Ovary (tissue), 9 donors: Measurements from ENCODE around the gene GGT6. TPM values are rescaled to one million over a fixed set of nuclear protein-coding genes. Genes with fewer than 3 reads are reported as not detected.

ENCODE experiments used
- DNase-seq, 5 donors: peaks; one replicate each; pipeline ENCODE4 v3.0.0-alpha.2; 2019 to 2020
- H3K27ac ChIP-seq, 2 donors: fragments of 200-600 bp; one replicate each; pipeline versions ENCODE4 v1.5.1 to v1.8.0; 2019 to 2022
- H3K27me3 ChIP-seq: fragments of 200-600 bp; one replicate; pipeline ENCODE4 v1.8.0; 2022
- H3K36me3 ChIP-seq: fragments of 200-600 bp; sonication (generic); one replicate; pipeline ENCODE4 v1.5.1; 2019
- H3K4me1 ChIP-seq: one replicate; pipeline ENCODE4 v1.8.1; 2013; ENCODE audit warnings: mild to moderate bottlenecking, moderate library complexity; ENCODE audit not compliant: insufficient read depth
- H3K4me3 ChIP-seq: fragments of 200-600 bp; sonication (generic); one replicate; pipeline ENCODE4 v1.5.1; 2017
- H3K9me3 ChIP-seq, 2 donors: fragments of 200-600 bp in 1 of 2; sonication (generic) in 1 of 2; one replicate each; pipeline versions ENCODE4 v1.5.1 to v1.8.1; 2013 to 2019; ENCODE audit warnings: mild to moderate bottlenecking in 1 of 2, moderate library complexity in 1 of 2
- EP300 ChIP-seq: sonication (generic); formaldehyde crosslinking; IDR thresholded peaks from one replicate; pipeline ENCODE4 v1.6.1; 2017; ENCODE audit warnings: antibody characterized with exemption
- POLR2A ChIP-seq: fragments of 450-650 bp; IDR thresholded peaks from one replicate; pipeline ENCODE4 v1.6.1; 2017; ENCODE audit warnings: antibody characterized with exemption, mild to moderate bottlenecking, moderate library complexity
- WGBS, 3 donors: extraction: QIAGEN DNeasy Blood & Tissue Kit in 1 of 3; methylation state at CpG; one replicate each; pipeline versions ENCODE4 v1.1.5 to v1.1.7; 2013 to 2017; 5-methylcytosine and 5-hydroxymethylcytosine counted together
- intact Hi-C, 4 donors: fragments of 100-400 bp; cut with DNase I; formaldehyde crosslinking; loops; one replicate each; pipeline versions ENCODE4 v1.11.0 to v1.15.1; 2022 to 2023
- polyA plus RNA-seq, 2 donors: library from polyadenylated mRNA; stranded (reverse); fragments of 200-250 nt in 1 of 2; fragments of 350-450 nt in 1 of 2; fragmentation: Illumina TruSeq in 1 of 2; extraction: RNeasy Lipid Tissue Mini Kit (QIAGEN cat#74804) in 1 of 2; gene quantifications; one replicate each; pipeline ENCODE4 v1.2.3, GENCODE V29; 2013 to 2014
- total RNA-seq, 7 donors: library from RNA; depleted of rRNA in 2 of 7; stranded (reverse); fragments of >200 nt in 2 of 7; fragmentation: NEBNext Ultra II Directional in 3 of 7; extraction: Animal tissue kit (Norgen Biotek cat#: 25700) in 3 of 7; gene quantifications; one replicate each; pipeline versions ENCODE4 v1.1.0 to v1.2.4, GENCODE V29; 2016 to 2023
- TF ChIP-seq, protein P1 (sequence below), 3 donors: fragments of 450-650 bp in 2 of 3; fragments of 200-600 bp in 1 of 3; IDR thresholded peaks; one replicate each; pipeline versions ENCODE4 v1.5.1 to v1.8.0; 2016 to 2022; ENCODE audit warnings: antibody characterized with exemption in 3 of 3, mild to moderate bottlenecking in 1 of 3
- donor health status: DM: no; HTN: no; CAD: no; lungs with moderate emphysema.
- donor health status: DM: no; HTN: no; CAD: no.
- donor health status: Bipolar disorder and iron deficiency.
- donor health status: DM: yes; HTN: yes; CAD: no.
- donor health status: DM: no; HTN: no; CAD: no.
- donor health status: DM: yes; HTN: yes; CAD: no.

GGT6 gene
- total and polyA plus RNA-seq, 9 donors = 0.08 to 31.5 (median 1.1) TPM

DNA sequence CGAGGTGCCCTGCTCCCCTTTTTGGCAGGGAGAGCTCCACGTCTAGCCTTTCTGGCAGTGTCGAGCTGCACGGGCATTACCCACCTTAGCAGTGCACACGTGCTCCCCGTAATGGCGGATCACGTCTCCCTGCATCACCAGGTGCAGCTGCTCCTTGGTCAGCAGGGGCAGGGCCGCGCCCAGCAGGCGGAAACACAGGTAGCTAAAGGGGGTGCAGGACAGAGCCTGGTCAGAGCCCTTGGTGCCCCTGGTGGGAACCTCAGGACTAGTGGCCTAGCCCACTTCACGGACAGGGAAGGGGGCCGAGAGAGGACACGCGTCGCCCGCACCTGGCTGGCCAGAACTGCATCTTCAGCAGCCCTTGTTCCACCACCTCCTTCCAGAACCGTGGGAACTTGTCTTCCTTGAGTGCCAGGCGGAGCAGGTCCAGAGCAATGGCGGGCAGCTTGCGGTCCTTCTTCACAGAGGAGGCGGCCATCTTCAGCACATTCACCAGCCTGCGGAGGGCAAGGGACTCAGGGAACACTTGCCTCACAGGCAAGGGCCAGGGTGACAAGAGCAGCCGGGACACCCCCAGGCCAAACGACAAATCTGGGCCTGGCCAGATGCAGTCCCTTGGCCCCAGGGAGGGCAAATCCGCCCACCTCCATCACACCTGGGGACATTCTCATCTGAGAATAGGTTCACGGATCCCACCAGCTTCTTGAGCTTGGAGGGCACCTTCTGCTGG is 8.4 kb downstream of the GGT6 start:
- intact Hi-C loops = loop anchor here in 1 of 4 donors (10.0 kb wide), 1 partner anchor 127 kb away; no protein-coding TSS in a partner anchor

DNA sequence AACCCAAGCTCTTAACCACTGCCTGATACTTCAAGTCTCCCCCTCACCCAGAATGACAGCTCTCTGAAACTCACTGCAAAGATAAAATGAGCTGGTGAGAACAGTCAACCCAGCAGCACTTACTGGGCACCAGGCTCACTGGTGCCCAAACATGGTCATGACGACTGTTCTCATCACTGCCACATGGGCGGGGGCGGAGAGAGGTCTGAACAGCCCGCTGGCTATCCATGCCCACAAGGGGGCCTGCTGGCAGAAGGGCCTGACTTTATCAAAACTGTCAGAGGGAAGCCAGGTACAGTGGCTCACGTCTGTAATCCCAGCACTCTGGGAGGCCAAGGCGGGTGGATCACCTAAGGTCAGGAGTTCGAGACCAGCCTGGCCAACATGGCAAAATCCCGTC is 9.2 kb downstream of the GGT6 start:
- 81 to 90% (median 88%) methylated on average over 8 of the region's 8 CpGs for WGBS, 3 donors
- H3K27ac ChIP-seq = no peak overlapping the region
- H3K4me1 ChIP-seq = peaks cover 9% of the 10 kb centered on the region
- H3K4me3 ChIP-seq = no peak overlapping the region
- no peaks in the 10 kb centered on the region for H3K9me3 ChIP-seq
- intact Hi-C loops = loop anchor here in 1 of 4 donors (10.0 kb wide), 1 partner anchor 126 kb away; no protein-coding TSS in a partner anchor
- DNase-seq = no peak
- no peaks in the 10 kb centered on the region for H3K27me3 ChIP-seq
- no peaks in the 10 kb centered on the region for H3K36me3 ChIP-seq
- no peak for TF ChIP-seq POLR2A
- TF ChIP-seq EP300 = no peak
- TF ChIP-seq, protein P1, sequence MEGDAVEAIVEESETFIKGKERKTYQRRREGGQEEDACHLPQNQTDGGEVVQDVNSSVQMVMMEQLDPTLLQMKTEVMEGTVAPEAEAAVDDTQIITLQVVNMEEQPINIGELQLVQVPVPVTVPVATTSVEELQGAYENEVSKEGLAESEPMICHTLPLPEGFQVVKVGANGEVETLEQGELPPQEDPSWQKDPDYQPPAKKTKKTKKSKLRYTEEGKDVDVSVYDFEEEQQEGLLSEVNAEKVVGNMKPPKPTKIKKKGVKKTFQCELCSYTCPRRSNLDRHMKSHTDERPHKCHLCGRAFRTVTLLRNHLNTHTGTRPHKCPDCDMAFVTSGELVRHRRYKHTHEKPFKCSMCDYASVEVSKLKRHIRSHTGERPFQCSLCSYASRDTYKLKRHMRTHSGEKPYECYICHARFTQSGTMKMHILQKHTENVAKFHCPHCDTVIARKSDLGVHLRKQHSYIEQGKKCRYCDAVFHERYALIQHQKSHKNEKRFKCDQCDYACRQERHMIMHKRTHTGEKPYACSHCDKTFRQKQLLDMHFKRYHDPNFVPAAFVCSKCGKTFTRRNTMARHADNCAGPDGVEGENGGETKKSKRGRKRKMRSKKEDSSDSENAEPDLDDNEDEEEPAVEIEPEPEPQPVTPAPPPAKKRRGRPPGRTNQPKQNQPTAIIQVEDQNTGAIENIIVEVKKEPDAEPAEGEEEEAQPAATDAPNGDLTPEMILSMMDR (IDR thresholded peaks at IDR 0.05) = no peak

More for the DNA sequence above, 8.4 kb downstream of the GGT6 start:
- TF ChIP-seq EP300 (no peak), POLR2A (no peak)
- TF ChIP-seq, protein P1 (IDR thresholded peaks at IDR 0.05) = no peak
- Histone ChIP-seq H3K36me3 (no peaks in the 10 kb centered on the region), H3K27ac (no peak overlapping the region), H3K4me3 (no peak overlapping the region), H3K27me3 (no peaks in the 10 kb centered on the region), H3K9me3 (no peaks in the 10 kb centered on the region), H3K4me1 (peaks cover 9% of the 10 kb centered on the region)
- WGBS, 3 donors = 91 to 93% (median 92%) methylated on average over 25 to 27 of the region's 27 CpGs
- DNase-seq = peak in 1 of 5 donors; percentile 11

DNA sequence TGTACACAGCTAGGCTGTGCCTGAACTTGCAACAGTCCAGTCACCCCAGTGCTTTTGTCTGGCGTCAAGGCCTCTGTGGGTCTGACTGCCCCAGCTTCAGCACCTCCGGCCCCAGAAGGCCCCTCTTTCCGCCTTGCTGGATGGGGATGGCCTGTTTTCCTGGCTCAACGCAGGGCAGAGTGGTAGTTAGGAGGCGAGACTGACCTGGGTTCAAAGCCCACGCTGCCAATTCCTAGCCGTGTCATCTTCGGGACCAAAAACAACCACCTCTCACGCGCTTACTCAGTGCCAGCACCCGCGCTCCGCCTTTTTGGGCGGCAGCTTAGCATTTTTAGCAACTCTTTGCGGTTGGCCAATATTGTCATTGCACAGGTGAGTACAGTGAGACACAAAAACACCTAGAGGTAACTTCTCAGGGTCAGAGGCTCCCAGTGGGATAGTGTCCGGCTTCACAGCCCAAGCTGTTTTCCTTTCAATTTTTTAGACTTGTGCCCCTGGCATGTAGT is 9.8 kb downstream of the GGT6 start:
- intact Hi-C loops = loop anchor here in 1 of 4 donors (10.0 kb wide), 1 partner anchor 126 kb away; no protein-coding TSS in a partner anchor
- no peaks in the 10 kb centered on the region for H3K27me3 ChIP-seq

DNA sequence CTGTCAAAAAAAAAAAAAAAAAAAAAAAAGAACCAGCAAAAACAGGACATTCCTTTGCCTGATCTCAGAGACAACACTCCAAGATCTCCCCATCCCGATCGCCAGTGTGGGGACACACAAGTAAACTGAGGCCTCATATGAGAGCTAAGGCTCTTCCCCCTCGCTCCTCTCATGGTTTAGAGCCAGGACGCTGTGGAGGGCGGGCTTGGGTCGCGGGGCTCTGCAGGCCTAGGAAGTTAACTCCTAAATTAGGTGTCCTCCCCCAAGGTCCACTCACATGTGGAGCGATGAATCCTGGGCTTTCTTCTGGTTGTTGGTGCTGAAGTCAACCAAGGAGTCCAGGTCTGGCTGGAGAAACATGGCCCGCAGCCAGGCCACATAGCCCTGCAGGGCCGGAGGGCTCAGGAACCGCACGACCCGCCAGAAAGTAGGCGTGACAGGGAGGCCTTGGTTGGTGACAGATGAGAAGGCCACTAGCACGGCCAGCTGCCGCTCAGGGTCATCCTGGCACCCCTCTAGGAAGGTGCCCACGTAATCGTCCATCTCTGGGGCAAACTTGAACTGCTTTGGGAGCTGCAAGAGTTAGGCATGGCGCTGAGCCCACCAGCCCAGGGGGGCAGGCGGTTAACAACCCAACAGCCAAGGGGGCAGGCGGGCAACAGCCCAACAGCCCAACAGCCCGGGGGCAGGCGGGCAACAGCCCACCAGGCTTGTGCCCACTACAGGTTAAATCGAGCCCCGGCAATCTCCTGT is 10.4 kb downstream of the GGT6 start:
- 80 to 89% (median 84%) methylated on average over 23 to 25 of the region's 25 CpGs for WGBS, 3 donors

More for the DNA sequence above, 9.8 kb downstream of the GGT6 start:
- no peak for DNase-seq
- no peak overlapping the region for H3K27ac ChIP-seq
- no peaks in the 10 kb centered on the region for H3K9me3 ChIP-seq
- no peak overlapping the region for H3K4me3 ChIP-seq
- H3K4me1 ChIP-seq = peaks cover 5% of the 10 kb centered on the region
- TF ChIP-seq EP300 = no peak
- TF ChIP-seq, protein P1 (IDR thresholded peaks at IDR 0.05) = no peak
- WGBS, 3 donors = 92 to 93% (median 93%) methylated on average over 16 of the region's 16 CpGs
- no peaks in the 10 kb centered on the region for H3K36me3 ChIP-seq

More for the DNA sequence above, 10.4 kb downstream of the GGT6 start:
- Histone ChIP-seq H3K36me3 (no peaks in the 10 kb centered on the region), H3K4me3 (no peak overlapping the region), H3K4me1 (peaks cover 5% of the 10 kb centered on the region), H3K27me3 (no peaks in the 10 kb centered on the region), H3K27ac (no peak overlapping the region), H3K9me3 (no peaks in the 10 kb centered on the region)
- intact Hi-C loops = loop anchor here in 1 of 4 donors (10.0 kb wide), 1 partner anchor 125 kb away; no protein-coding TSS in a partner anchor
- TF ChIP-seq, protein P1 (IDR thresholded peaks at IDR 0.05) = no peak
- TF ChIP-seq POLR2A (no peak), EP300 (no peak)
- DNase-seq = no peak
